ENCODE measurements around the gene CPB2.

GRCh38 chr13:46038296-46038695, 66.5 kb downstream of the CPB2 start:
- no peak for TF ChIP-seq CTCF (conservative IDR thresholded peaks at IDR 0.05; ENCODE audit: low read length)
- TF ChIP-seq EZH2phosphoT487 (IDR thresholded peaks at IDR 0.05; ENCODE audit: borderline replicate concordance) = no peak

Measured in Loucy (cell line).